Ureter (tissue), 1 donor: ENCODE measurements around the gene DNAI4. TPM values are rescaled to one million over a fixed set of nuclear protein-coding genes. Genes with fewer than 3 reads are reported as not detected.
"Not testable (repeated sequence)": the region's sequence is repeated elsewhere in the genome, so short reads cannot be mapped to it uniquely, and the experiment has no call there.

Experiments used
- DNase-seq: peaks from one replicate; pipeline ENCODE4 v3.0.0-alpha.2; 2020; ENCODE audit warnings: low spot score
- total RNA-seq: library from RNA; stranded (reverse); gene quantifications from one replicate; pipeline ENCODE4 v1.2.4, GENCODE V29; 2023
- donor health status: DM: yes; HTN: yes; CAD: no.

The DNAI4 gene
- total RNA-seq, 1 donor from 2014 or later = 17.2 TPM

DNA sequence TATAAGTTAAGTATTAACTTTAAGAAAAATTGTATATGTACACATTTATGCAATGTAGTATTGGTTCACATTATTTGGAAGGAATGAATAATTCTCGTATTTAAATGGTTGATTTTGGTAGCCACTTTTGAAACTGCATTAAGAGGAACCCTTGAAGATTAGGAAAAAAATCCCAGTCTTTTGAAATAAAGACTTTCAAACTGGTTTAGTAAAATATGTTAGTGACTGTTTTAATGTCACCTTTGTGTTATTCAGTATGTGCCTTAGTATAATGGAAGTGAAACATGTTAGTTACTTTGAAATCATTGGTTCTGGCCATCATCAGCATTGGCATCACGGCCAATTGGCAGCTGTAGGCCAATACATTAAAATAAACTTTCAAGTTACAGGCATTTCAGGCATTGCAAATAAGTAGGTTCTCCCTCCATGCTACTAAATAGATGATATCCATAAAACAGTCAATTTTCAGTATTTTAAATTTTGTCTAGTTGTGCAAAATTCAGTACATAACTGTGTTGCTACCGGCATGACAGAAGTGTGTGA, 4.6 kb upstream of the DNAI4 start:
- DNase-seq = no peak

DNA sequence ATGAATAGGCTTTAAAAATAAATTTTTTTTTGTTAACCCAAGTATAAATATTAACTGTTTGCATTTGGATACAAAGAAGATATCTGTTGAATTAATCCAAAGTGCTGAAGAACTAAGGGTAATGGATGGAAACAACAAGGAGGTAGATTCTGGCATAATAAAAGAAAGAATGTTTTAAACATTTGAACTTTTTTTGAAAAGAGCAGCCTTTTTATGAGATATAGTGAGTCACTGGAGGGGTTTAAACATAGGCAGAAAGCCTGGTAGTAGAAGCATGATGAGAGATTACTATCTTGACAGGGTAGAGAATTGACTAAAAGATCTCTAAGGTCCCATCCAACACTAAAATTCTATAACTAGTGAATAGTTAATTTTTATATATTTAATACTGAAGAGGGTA, 2.9 kb upstream of the DNAI4 start:
- no peak for DNase-seq

DNA sequence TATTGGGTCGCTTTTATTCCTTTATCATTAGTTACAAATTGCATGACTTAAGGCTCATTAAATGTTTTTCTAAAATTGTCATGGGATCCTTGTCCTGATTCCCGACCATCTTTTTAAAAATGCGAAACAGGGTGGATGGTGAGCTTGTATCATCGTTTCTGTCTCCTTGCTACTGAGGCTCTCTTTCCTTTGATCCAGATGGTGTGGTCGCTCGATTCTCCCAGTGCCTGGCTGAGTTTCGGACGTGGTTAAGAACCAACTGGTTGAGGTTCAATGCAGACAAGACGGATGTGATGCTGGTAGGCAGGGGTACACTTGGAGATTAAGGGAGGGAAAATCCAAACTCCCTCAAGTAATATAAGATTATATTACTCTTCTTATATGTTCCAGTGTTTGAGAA, 1.3 kb upstream of the DNAI4 start:
- no peak for DNase-seq

DNA sequence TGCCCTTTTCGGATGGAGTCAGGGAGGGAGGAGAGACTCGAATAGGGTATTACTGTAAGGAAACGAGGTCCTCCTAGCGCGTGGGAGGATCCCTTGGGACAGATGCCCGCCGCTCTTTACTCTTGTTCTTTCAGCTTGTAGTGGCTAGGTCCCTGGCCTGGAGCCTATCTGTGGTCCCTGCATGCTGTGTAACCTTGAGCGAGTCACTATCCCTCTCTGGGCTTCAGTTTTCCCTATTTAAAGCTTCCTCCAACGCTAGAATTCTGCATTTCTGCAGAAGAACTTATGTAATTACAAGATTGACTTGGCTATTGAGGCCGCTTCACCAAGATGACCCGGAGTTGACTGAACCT, 878 bp upstream of the DNAI4 start:
- no peak for DNase-seq

DNA sequence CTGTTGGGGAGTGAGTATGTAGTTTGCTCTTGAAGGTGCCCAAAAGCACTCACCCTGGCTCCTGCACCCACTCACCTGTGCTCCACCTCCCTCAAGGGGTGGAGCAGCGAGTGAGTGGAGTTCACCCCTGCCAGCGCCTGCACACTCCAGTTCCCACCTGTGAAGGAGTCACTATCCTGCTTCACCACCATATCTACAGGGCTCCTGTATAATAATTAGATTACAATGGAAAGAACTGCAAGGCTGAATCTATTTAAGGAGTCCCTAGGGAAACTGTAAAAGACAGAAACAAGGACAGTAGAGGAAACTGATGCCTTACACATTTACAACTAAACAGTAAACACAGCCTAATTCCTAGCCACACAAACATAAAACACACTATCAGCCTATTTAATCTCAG, 4.1 kb downstream of the DNAI4 start:
- DNase-seq = no peak

DNA sequence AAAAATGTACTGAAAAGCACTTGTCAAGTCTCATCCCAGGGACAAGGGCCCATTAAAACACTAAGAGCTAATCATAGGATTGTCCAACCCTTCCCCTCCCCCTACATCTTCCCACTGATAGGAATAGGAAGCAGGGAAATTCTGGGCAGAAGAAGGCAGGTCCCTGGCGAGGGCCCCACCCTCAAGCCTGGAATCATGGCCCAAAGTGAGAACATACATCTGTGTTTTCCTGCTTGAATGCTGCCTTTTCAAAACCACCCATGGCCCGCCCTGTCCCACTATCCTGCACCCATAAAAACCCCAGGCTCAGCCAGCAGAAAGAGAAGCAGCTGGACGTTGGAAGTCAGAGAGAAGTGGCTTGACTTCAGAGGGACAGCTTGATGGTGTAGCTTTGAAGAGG, 4.8 kb downstream of the DNAI4 start:
- no peak for DNase-seq

DNA sequence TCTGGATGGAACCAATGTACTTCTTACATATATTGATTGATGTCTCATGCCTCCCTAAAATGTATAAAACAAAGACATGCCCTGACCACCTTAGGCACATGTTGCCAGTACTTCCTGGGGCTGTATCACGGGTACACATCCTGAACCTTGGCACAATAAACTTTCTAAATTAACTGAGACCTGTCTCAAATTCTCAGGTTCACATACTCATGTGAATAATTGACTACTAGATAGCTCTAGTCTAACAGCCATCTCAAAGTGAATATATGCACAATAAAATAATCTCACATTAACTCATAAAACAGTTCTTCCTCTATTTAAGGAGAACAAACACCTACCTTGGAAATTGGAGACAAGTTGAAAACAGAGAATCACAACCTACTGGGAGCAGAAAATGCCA, 5.6 kb downstream of the DNAI4 start:
- DNase-seq = no peak

DNA sequence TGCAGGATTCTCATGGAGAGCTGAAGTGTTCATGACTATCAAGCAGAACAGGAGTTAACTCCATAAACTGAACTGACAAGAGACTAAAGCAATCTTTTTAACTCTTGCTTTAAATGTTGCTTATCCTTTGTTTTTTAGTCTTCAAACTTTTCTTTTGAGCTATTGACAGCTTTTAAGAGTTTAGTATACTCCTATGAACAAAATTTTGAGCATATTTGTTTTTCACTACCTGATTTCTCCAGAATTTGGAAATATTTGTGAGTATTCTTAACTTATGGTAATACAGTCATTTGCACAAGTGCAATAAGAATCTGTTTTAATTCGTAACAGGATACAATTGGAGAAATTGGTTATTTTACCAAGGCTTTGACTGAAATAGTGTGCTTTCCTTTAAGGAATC, 7.2 kb downstream of the DNAI4 start:
- no peak for DNase-seq

DNA sequence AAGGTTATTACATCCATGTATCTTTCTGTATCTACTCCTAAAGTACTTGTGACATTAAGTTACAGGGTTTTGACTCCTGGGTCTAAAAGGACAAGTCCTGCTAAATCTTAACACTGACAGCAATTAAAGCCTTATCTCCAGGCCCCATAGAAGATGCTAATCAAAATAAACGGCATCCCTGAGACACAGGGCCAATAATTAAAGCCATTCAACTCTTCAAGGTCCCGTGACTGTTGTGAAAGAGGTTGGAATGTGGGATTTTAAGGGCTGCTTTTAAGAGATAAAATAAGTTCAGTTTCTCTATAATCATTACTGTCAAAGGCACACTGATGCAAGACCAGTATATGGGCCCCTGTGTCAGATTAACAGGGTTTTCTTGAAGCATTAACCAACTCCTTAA, 8.3 kb downstream of the DNAI4 start:
- DNase-seq = no peak

DNA sequence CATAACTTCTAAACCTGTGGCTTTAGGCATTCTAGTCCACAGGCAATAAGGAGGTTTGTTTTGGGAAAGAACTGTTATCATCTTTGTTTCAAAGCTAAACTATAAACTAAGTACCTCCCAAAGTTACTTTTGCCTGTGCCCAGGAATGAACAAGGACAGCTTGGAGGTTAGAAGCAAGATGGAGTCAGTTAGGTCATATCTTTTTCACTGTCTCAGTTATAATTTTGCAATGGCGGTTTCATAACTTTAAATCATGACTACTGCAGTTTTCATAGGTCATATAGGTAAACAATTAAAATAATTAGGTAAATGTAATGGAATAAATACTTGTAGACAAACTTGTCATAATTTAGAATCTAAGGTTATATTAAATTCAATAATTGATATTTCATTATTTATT, 9.5 kb downstream of the DNAI4 start:
- not testable (repeated sequence) for DNase-seq

DNA sequence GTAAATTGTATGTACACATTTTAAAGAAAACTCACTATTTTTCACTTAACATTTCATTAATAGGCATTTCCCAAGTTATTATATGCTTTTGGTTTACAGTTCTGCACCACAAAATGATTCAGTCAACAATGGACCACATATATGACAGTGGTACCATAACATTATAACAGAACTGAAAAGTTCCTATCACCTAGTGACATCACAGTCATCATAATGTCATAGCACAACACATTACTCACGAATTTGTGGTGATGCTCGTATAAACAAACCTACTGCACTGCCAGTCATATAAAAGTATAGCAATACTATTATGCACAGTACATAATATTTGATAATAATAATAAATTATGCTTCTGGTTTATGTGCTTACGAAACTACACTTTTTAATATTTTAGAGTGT, 30.9 kb downstream of the DNAI4 start:
- no peak for DNase-seq

DNA sequence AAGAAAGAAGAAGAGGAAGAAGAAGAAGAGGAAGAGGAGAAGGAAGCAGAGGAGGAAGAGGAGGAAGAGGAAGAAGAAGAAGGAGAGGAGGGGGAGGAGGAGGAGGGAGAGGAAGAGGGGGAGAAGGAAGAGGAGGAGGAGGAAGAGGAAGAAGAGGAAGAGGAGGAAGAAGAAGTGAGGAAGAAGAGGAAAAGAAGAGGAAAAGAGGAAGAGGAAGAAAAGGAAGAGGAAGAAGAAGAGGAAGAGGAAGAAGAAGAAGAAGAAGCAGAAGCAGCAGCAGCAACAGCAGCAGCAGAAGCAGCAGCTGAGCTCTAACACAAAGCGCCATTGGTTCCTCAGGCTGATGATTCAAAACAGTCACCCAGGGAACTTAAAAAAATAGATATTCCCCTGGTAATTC, 34.0 kb downstream of the DNAI4 start:
- DNase-seq = no peak

DNA sequence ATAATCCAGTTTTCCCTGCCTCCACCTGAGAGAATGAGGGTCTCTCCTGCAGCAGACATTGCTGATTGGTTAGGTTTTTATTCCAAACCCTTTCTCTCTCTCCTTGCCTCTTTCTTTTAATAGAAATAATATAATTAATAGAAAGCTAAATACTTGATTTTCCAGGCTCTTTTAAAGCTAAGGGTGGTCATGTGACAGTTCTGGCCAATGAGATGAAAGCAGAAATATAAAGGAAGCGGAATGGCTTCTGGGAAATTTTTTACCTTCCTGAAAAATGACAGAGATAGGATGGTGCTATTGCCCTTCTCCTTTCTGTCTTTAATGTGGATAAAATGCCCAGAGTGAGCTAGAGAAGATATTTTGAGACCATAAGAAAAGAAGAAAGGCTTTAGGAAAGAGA, 35.6 kb downstream of the DNAI4 start:
- DNase-seq = no peak

DNA sequence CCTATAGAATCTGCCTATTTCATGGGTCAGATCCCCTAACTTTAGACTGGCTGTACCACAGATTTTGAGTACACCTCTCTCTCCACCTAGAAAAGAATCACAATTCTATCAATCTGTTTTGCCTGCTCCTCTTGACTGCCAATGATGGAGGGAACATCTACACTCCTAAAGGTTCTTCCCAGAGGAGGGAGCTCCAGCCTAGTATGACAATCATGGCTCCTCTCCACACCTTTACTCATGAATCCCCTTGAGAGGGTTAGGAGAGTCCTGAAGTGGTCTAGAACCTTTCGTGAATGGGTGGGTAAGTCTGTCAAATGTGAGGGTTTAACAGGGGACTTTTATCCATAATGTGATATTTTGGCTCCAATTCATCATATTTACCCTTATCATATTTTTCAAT, 48.0 kb downstream of the DNAI4 start:
- no peak for DNase-seq

DNA sequence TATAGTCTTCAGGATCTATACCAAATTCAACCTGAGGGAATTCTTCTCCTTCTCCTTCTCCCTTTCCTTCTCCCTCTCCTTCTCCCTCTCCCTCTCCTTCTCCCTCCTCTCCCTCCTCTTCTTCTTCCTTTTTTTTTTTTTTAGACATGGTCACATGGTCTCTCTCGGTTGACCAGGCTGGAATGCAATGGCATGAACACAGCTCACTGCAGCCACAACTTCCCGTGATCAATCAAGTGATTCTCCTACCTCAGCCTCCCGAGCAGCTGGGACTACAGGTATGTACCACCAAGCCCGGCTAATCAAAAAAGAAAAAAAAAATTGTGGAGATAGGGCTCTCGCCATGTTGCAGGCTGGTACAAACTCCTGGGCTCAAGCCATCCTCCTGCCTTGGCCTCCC, 51.5 kb downstream of the DNAI4 start:
- no peak for DNase-seq

DNA sequence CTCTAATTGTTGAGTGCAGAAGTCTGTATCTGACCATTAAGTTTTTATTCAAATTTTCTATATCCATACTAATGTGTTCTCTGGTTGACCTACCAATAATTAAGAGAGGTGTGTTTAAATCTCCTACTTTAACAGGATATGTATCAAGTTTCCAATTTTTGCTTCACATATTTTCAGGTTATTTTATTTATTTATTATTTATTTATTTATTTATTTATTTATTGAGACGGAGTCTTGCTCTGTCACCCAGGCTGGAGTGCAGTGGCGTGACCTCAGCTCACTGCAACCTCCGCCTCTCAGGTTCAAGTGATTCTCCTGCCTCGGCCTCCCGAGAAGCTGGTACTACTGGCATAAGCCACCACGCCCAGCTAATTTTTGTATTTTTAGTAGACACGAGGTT, 52.6 kb downstream of the DNAI4 start:
- DNase-seq = not testable (repeated sequence)

DNA sequence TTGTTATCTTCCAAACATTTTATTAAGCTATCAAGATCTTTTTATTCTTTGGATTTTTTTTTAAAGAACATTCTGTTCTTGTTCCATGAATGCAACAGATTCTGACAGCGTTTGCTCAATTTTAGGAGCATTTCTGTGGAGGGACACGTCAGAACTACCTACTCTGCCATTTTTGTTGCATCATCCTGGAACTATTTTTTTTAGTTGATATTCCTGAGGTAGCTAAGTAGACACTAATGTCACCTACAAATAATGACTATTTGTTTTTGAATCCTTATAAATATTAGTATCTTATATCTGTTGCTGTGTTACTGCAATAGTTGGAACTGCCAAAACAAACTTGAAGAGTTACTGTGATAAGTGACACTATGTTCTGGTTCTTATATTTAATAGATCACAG, 57.2 kb downstream of the DNAI4 start:
- DNase-seq = no peak

DNA sequence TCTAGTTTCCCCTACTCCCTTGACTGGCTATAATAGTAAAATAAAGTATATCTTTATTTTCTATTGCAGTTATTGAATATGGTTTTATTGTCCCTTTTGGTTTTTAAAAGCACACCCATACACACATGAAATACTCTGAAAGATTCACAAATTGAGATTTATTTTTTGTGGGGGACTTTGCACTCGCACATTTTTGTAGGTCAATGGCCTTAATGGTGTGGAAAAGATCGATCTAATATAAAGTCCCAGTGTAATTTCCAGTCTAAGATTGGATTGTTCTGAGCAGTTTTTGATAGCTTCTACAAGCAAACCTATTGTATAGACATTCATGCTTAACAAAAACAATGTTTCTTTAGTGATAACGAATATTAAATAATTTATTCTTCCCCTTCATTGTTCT, 64.1 kb downstream of the DNAI4 start:
- no peak for DNase-seq

DNA sequence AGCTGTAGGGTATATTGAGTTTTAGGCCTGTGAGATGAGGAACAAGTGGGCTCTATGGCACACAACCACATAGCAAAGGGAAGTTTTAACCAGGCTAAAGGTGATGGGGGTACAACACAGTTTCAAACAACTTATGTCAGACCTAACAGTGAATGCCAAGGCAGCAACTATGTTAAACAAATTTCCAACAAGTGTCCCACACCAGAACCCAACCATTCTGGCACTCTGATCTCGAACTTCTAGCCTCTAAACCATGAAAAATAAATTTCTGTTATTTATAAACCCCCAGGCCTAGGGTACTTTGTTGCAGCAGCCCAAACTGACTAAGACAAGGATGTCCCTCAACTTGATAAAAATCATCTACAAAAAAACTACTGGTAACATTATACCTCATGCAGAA, 71.3 kb downstream of the DNAI4 start:
- DNase-seq = no peak

DNA sequence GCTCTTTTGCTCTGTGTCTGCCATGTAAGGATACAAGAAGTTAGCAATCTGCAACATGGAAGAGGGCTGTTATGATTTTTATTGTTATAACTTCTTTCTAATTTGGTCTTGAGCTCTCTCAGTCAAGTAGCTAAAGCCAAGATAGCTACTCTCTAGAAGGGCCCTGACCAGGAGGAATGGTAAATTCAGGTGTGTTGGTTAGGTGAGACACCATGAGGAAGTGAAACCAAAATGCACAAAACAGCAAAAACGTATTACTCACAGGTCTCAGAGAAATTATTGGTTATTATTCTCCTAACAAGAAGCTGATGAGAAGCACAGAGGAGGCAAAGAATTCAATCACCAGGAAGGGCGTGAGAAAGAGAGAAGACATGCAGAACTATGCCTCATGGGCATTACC, 71.8 kb downstream of the DNAI4 start:
- no peak for DNase-seq

DNA sequence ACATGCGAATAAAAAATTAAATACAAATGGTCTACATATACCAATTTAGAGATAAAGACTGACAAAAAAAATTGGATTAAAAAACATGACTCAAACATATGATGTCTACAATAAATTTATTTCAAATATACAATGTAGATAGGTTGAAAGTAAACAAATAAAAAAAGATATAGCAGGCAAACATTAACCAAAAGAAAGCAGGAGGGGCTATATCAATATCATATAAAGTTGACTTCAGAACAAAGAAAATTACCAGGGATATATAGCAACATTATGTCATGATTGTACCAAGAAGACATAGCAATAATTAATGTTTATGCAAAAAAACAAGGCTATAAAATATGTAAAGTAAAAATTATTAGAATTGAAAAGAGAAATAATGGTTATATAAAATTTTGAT, 73.7 kb downstream of the DNAI4 start:
- DNase-seq = no peak

DNA sequence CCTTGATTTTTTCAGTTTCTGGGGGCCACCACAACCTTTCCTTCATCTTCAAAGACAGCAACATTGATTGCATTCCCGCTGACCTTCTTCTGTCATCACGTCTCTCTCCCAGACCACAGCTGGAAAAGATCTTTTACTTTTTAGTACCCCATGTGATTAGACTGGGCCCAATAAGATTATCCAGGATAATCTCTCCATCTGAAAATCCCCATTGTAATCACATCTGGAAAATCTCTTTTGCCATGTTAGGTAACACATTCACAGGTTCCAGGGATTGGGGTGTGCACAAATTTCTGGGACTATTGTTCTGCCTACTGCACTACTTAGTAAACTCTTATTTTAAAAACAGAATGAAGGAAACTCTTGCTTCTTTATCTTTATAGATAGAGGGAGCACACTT, 76.5 kb downstream of the DNAI4 start:
- no peak for DNase-seq

DNA sequence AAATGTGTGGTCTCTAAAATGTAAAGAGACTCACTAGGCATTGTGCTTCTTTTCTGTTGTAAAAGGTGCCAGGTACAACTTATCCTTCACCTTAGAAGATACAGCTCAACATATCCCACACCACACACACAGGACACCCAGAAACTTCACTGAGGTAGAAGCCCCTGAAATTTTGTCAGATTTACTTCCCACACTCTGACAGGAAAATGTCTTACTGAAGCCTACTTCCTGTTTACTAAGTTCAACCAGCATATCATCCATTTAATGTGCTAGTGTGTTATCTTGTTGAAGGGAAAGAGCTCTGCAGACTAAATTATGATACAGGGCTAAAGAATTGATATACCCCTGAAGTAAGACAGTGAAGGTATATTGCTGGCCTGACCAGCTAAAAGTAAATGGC, 83.7 kb downstream of the DNAI4 start:
- DNase-seq = no peak

DNA sequence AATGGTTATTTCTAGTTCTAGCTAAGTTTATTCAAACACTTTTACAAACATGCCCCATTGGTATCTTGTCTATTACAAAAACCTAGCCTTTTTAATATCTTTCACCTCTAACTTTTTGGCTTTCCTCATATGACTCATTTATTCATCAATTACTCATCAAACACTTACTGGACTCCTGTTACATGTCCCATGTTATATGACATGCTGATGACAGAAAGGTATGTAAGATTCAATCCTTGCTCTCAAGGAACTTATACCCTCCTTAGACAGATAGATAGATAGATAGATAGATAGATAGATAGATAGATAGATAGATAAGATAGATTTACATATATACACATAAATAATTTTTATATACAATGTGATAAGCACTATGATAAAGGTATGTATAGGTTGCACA, 89.7 kb downstream of the DNAI4 start:
- no peak for DNase-seq

DNA sequence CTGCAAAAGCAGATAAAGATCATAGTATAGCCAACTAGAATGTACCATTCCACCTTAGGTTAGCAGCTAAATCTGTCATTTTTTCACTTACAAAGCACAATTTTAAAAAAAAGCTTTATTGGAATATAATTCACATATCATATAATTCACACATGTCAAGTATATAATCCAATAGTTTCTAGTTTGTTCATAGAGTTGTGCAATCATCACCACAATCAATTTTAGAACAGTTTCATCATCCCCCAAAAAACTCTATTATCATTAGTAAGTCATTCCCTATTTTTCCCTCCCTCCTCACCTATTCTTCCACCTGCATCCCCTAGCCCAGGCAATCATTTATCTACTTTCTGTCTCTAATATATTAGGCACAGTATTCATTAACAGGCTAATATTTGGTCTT, 91.5 kb downstream of the DNAI4 start:
- DNase-seq = no peak
